Activated CD4-positive, CD25-positive, alpha-beta regulatory T cell treated with anti-CD3 and anti-CD28 coated beads, Interleukin-2, amount 50 U/mL, for 16 hours (primary cell): Measurements from ENCODE around the gene BTK.
"Not testable (repeated sequence)": the region's sequence is repeated elsewhere in the genome, so short reads cannot be mapped to it uniquely, and the experiment has no call there.

Experiments
- DNase-seq: peaks from one replicate; pipeline ENCODE4 v3.0.0-alpha.2; 2020; ENCODE audit warnings: low read depth, low spot score

Gene BTK

GRCh38 chrX:101337776-101338271, 48.2 kb downstream of the BTK start:
- DNase-seq: no peak

GRCh38 chrX:101334310-101334709, 51.7 kb downstream of the BTK start:
- DNase-seq: not testable (repeated sequence)

- not testable (repeated sequence) for DNase-seq
Observed at GRCh38 chrX:101326600-101326999, 59.4 kb downstream of the BTK start.

- DNase-seq: no peak
Observed at GRCh38 chrX:101303790-101304189, 82.2 kb downstream of the BTK start.
